Umbilical cord (tissue), 2 donors: Measurements from ENCODE around the gene C11orf42. TPM values are rescaled to one million over a fixed set of nuclear protein-coding genes. Genes with fewer than 3 reads are reported as not detected.

Source experiments
- DNase-seq: peaks from one replicate; pipeline ENCODE4 v3.0.0-alpha.2; 2015; ENCODE audit warnings: low spot score
- total RNA-seq: library from RNA; depleted of rRNA; stranded (reverse); fragments of >200 nt; gene quantifications from one replicate; pipeline ENCODE4 v1.2.3, GENCODE V29; 2014; ENCODE audit warnings: low replicate concordance; ENCODE audit not compliant: insufficient read depth

Gene C11orf42
- total RNA-seq, 1 donor from 2014 or later, result not detected

GRCh38 chr11:6258141-6258540 is 52.8 kb downstream of the C11orf42 start:
- no peak for DNase-seq

- DNase-seq, result no peak
These were observed 53.3 kb downstream of the C11orf42 start for GRCh38 chr11:6258571-6259081.

GRCh38 chr11:6260207-6260726 is 54.9 kb downstream of the C11orf42 start:
- no peak for DNase-seq

Other genes starting within 250 kb of the C11orf42 start
- gene OR56A5, start 237.1 kb upstream of the C11orf42 start, total RNA-seq, result 5.5 TPM
- 3.4 TPM for gene OR52L1, start 218.6 kb upstream of the C11orf42 start, total RNA-seq
- 2.4 TPM for gene OR56A4, start 198.6 kb upstream of the C11orf42 start, total RNA-seq
- gene OR56A1, start 174.8 kb upstream of the C11orf42 start, total RNA-seq, result 2.2 TPM
- gene OR56B4, start 97.9 kb upstream of the C11orf42 start, total RNA-seq, result 1.7 TPM
- not detected for gene OR52B2, start 35.2 kb upstream of the C11orf42 start, total RNA-seq
- not detected for gene OR52W1, start 6.3 kb upstream of the C11orf42 start, total RNA-seq
- gene FHIP1B, start 29.1 kb downstream of the C11orf42 start, total RNA-seq, result 11.6 TPM
- gene CNGA4, start 33.5 kb downstream of the C11orf42 start, total RNA-seq, result not detected
- gene CCKBR, start 54.3 kb downstream of the C11orf42 start, total RNA-seq, result not detected
- gene CAVIN3, start 114.9 kb downstream of the C11orf42 start, total RNA-seq, result 177 TPM
- 18.1 TPM for gene SMPD1, start 184.9 kb downstream of the C11orf42 start, total RNA-seq
- 28.9 TPM for gene APBB1, start 213.5 kb downstream of the C11orf42 start, total RNA-seq
- 3.4 TPM for gene HPX, start 235.4 kb downstream of the C11orf42 start, total RNA-seq